HEK293 (cell line): ENCODE measurements around the gene ACADVL.
A peak's percentile ranks its signal among the peaks of the same experiment; 100 is the strongest.

Source experiments
- KLF8 ChIP-seq: fragments of 450-650 bp; formaldehyde crosslinking; IDR thresholded peaks from 2 replicates; pipeline ENCODE4 v1.5.1; 2016; ENCODE audit warnings: missing biosample characterization, missing genetic modification characterization
- RBAK ChIP-seq: fragments of 450-650 bp; formaldehyde crosslinking; IDR thresholded peaks from 2 replicates; pipeline ENCODE4 v1.5.1; 2016; ENCODE audit warnings: missing biosample characterization, missing genetic modification characterization
- SP7 ChIP-seq: fragments of 450-650 bp; formaldehyde crosslinking; IDR thresholded peaks from 2 replicates; pipeline ENCODE4 v1.5.1; 2016; ENCODE audit warnings: missing biosample characterization, missing genetic modification characterization
- TRIM28 ChIP-seq: IDR thresholded peaks from 2 replicates; pipeline ENCODE4 v1.6.1; 2011; ENCODE audit warnings: low read length, control low read depth, borderline replicate concordance
- YY1 ChIP-seq: fragments of 450-650 bp; formaldehyde crosslinking; IDR thresholded peaks from 2 replicates; pipeline ENCODE4 v1.5.1; 2018; ENCODE audit warnings: missing biosample characterization, missing genetic modification characterization
- YY2 ChIP-seq: fragments of 450-650 bp; formaldehyde crosslinking; IDR thresholded peaks from 2 replicates; pipeline ENCODE4 v1.5.1; 2016; ENCODE audit warnings: missing biosample characterization, missing genetic modification characterization
- ZBTB11 ChIP-seq: fragments of 450-650 bp; formaldehyde crosslinking; conservative IDR thresholded peaks from 2 replicates; pipeline ENCODE4 v1.5.1; 2016; ENCODE audit warnings: low read depth, missing biosample characterization, missing genetic modification characterization
- ZBTB21 ChIP-seq: fragments of 450-650 bp; formaldehyde crosslinking; IDR thresholded peaks from 2 replicates; pipeline ENCODE4 v1.5.1; 2017; ENCODE audit warnings: missing biosample characterization, missing genetic modification characterization
- ZEB2 ChIP-seq: fragments of 450-650 bp; formaldehyde crosslinking; IDR thresholded peaks from 2 replicates; pipeline ENCODE4 v1.5.1; 2016; ENCODE audit warnings: missing biosample characterization, missing genetic modification characterization
- ZIC2 ChIP-seq: fragments of 450-650 bp; formaldehyde crosslinking; IDR thresholded peaks from 2 replicates; pipeline ENCODE4 v1.5.1; 2016; ENCODE audit warnings: missing biosample characterization, missing genetic modification characterization
- ZNF18 ChIP-seq: fragments of 450-650 bp; formaldehyde crosslinking; IDR thresholded peaks from 2 replicates; pipeline ENCODE4 v1.5.1; 2016; ENCODE audit warnings: missing biosample characterization, missing genetic modification characterization
- ZNF202 ChIP-seq: fragments of 450-650 bp; formaldehyde crosslinking; IDR thresholded peaks from 2 replicates; pipeline ENCODE4 v1.5.1; 2016; ENCODE audit warnings: missing biosample characterization, missing genetic modification characterization, borderline replicate concordance
- ZNF248 ChIP-seq: fragments of 450-650 bp; formaldehyde crosslinking; IDR thresholded peaks from 2 replicates; pipeline ENCODE4 v1.5.1; 2017; ENCODE audit warnings: missing biosample characterization, missing genetic modification characterization
- ZNF26 ChIP-seq: fragments of 450-650 bp; formaldehyde crosslinking; IDR thresholded peaks from 2 replicates; pipeline ENCODE4 v1.5.1; 2016; ENCODE audit warnings: missing biosample characterization, missing genetic modification characterization
- ZNF266 ChIP-seq: fragments of 450-650 bp; formaldehyde crosslinking; IDR thresholded peaks from 2 replicates; pipeline ENCODE4 v1.5.1; 2016; ENCODE audit warnings: missing biosample characterization, missing genetic modification characterization, low read depth
- ZNF37A ChIP-seq: fragments of 450-650 bp; IDR thresholded peaks from 2 replicates; pipeline ENCODE4 v1.5.1; 2018; ENCODE audit warnings: missing biosample characterization, missing genetic modification characterization
- ZNF394 ChIP-seq: fragments of 450-650 bp; formaldehyde crosslinking; IDR thresholded peaks from 2 replicates; pipeline ENCODE4 v1.5.1; 2016; ENCODE audit warnings: missing biosample characterization, missing genetic modification characterization, mild to moderate bottlenecking, moderate library complexity, borderline replicate concordance
- ZNF514 ChIP-seq: fragments of 450-650 bp; formaldehyde crosslinking; IDR thresholded peaks from 2 replicates; pipeline ENCODE4 v1.5.1; 2016; ENCODE audit warnings: missing biosample characterization, missing genetic modification characterization
- ZNF548 ChIP-seq: fragments of 450-650 bp; formaldehyde crosslinking; IDR thresholded peaks from 2 replicates; pipeline ENCODE4 v1.5.1; 2016; ENCODE audit warnings: missing biosample characterization, missing genetic modification characterization
- ZNF555 ChIP-seq: fragments of 450-650 bp; formaldehyde crosslinking; conservative IDR thresholded peaks from 2 replicates; pipeline ENCODE4 v1.5.1; 2017; ENCODE audit warnings: missing biosample characterization, mild to moderate bottlenecking, missing genetic modification characterization, inconsistent platforms
- ZNF558 ChIP-seq: fragments of 450-650 bp; formaldehyde crosslinking; IDR thresholded peaks from 2 replicates; pipeline ENCODE4 v1.5.1; 2016; ENCODE audit warnings: missing biosample characterization, missing genetic modification characterization
- ZNF76 ChIP-seq: fragments of 450-650 bp; formaldehyde crosslinking; IDR thresholded peaks from 2 replicates; pipeline ENCODE4; 2016; ENCODE audit warnings: low read depth, missing biosample characterization, missing genetic modification characterization, borderline replicate concordance
- ZNF792 ChIP-seq: fragments of 450-650 bp; formaldehyde crosslinking; IDR thresholded peaks from 2 replicates; pipeline ENCODE4 v1.5.1; 2016; ENCODE audit warnings: missing biosample characterization, missing genetic modification characterization
- ZSCAN30 ChIP-seq: fragments of 450-650 bp; IDR thresholded peaks from 2 replicates; pipeline ENCODE4 v1.5.1; 2018; ENCODE audit warnings: missing biosample characterization, mild to moderate bottlenecking, missing genetic modification characterization, moderate library complexity
- ZXDB ChIP-seq: fragments of 450-650 bp; formaldehyde crosslinking; IDR thresholded peaks from 2 replicates; pipeline ENCODE4 v1.5.1; 2016; ENCODE audit warnings: missing biosample characterization, missing genetic modification characterization
- TF ChIP-seq, protein P1 (sequence below): fragments of 450-650 bp; formaldehyde crosslinking; IDR thresholded peaks from 2 replicates; pipeline ENCODE4 v1.5.1; 2016; ENCODE audit warnings: missing biosample characterization, missing genetic modification characterization
- TF ChIP-seq, protein P2 (sequence below): fragments of 450-650 bp; formaldehyde crosslinking; IDR thresholded peaks from 2 replicates; pipeline ENCODE4 v1.5.1; 2016; ENCODE audit warnings: missing biosample characterization, missing genetic modification characterization, borderline replicate concordance

The ACADVL gene

GRCh38 chr17:7176107-7176840, 43.5 kb upstream of the ACADVL start (continued):
- TF ChIP-seq TRIM28 (no peak), ZEB2 (tag by site-specific recombination) (no peak), ZIC2 (tag by site-specific recombination) (no peak), ZBTB21 (tag by site-specific recombination) (no peak), ZNF558 (tag by site-specific recombination) (no peak), ZNF394 (tag by site-specific recombination) (no peak), ZXDB (tag by site-specific recombination) (no peak), ZNF555 (no peak), ZNF792 (tag by site-specific recombination) (no peak), ZNF548 (tag by site-specific recombination) (peak; percentile 18; the same call in 1 of the 2 replicates), RBAK (tag by site-specific recombination) (no peak), ZNF26 (tag by site-specific recombination) (no peak), ZNF37A (tag by site-specific recombination) (no peak), ZSCAN30 (tag by site-specific recombination) (no peak), ZNF248 (no peak), YY2 (tag by site-specific recombination) (peak; percentile 28), ZNF18 (tag by site-specific recombination) (no peak), ZNF76 (peak; percentile 81), ZNF202 (tag by site-specific recombination) (no peak), KLF8 (no peak), ZNF266 (tag by site-specific recombination) (peak; percentile 53; the same call in 1 of the 2 replicates), ZNF514 (tag by site-specific recombination) (no peak), YY1 (tag by site-specific recombination) (no peak), ZBTB11 (tag by site-specific recombination) (no peak), SP7 (tag by site-specific recombination) (no peak)
- TF ChIP-seq, protein P1, sequence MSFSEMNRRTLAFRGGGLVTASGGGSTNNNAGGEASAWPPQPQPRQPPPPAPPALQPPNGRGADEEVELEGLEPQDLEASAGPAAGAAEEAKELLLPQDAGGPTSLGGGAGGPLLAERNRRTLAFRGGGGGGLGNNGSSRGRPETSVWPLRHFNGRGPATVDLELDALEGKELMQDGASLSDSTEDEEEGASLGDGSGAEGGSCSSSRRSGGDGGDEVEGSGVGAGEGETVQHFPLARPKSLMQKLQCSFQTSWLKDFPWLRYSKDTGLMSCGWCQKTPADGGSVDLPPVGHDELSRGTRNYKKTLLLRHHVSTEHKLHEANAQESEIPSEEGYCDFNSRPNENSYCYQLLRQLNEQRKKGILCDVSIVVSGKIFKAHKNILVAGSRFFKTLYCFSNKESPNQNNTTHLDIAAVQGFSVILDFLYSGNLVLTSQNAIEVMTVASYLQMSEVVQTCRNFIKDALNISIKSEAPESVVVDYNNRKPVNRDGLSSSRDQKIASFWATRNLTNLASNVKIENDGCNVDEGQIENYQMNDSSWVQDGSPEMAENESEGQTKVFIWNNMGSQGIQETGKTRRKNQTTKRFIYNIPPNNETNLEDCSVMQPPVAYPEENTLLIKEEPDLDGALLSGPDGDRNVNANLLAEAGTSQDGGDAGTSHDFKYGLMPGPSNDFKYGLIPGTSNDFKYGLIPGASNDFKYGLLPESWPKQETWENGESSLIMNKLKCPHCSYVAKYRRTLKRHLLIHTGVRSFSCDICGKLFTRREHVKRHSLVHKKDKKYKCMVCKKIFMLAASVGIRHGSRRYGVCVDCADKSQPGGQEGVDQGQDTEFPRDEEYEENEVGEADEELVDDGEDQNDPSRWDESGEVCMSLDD (tag by site-specific recombination) = 0 out of 2 replicates have a peak, but pooled peaks have one; percentile 33
- TF ChIP-seq, protein P2, sequence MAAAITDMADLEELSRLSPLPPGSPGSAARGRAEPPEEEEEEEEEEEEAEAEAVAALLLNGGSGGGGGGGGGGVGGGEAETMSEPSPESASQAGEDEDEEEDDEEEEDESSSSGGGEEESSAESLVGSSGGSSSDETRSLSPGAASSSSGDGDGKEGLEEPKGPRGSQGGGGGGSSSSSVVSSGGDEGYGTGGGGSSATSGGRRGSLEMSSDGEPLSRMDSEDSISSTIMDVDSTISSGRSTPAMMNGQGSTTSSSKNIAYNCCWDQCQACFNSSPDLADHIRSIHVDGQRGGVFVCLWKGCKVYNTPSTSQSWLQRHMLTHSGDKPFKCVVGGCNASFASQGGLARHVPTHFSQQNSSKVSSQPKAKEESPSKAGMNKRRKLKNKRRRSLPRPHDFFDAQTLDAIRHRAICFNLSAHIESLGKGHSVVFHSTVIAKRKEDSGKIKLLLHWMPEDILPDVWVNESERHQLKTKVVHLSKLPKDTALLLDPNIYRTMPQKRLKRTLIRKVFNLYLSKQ (tag by site-specific recombination) = no peak
